IMR-90 (cell line): ENCODE results near the gene TLR3.

Source experiments
- CEBPB ChIP-seq: IDR thresholded peaks from 2 replicates; pipeline ENCODE4 v1.6.1; 2012; ENCODE audit warnings: low read depth, low read length, improper control_type of control experiment
- TF ChIP-seq, protein P1 (sequence below): conservative IDR thresholded peaks from 2 replicates; pipeline ENCODE4 v1.5.1; 2012; ENCODE audit warnings: mild to moderate bottlenecking, low read depth, low read length, improper control_type of control experiment
- TF ChIP-seq, protein P2 (sequence below): fragments of 150-350 bp; IDR thresholded peaks from 2 replicates; pipeline ENCODE4 v1.6.1; 2016; ENCODE audit warnings: low read depth, mild to moderate bottlenecking, low read length, moderate library complexity, borderline replicate concordance

DNA sequence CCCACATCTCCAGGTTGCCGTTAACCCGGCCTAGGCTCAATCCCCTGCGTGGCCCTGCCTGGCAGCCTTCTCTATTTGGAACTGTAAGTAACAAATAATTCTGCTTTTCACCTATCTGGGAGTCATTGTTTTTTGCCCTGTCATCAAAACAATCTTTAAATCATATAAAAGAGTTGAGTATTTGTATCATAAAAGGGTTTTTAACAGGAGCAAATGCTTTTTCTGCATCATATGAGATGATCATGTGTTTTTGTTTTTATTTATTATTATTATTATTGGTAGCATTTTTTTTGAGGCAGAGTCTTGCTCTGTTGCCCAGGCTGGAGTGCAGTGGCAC, 10.0 kb upstream of the TLR3 start:
- TF ChIP-seq, protein P1, sequence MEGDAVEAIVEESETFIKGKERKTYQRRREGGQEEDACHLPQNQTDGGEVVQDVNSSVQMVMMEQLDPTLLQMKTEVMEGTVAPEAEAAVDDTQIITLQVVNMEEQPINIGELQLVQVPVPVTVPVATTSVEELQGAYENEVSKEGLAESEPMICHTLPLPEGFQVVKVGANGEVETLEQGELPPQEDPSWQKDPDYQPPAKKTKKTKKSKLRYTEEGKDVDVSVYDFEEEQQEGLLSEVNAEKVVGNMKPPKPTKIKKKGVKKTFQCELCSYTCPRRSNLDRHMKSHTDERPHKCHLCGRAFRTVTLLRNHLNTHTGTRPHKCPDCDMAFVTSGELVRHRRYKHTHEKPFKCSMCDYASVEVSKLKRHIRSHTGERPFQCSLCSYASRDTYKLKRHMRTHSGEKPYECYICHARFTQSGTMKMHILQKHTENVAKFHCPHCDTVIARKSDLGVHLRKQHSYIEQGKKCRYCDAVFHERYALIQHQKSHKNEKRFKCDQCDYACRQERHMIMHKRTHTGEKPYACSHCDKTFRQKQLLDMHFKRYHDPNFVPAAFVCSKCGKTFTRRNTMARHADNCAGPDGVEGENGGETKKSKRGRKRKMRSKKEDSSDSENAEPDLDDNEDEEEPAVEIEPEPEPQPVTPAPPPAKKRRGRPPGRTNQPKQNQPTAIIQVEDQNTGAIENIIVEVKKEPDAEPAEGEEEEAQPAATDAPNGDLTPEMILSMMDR, result no peak
- TF ChIP-seq, protein P2, sequence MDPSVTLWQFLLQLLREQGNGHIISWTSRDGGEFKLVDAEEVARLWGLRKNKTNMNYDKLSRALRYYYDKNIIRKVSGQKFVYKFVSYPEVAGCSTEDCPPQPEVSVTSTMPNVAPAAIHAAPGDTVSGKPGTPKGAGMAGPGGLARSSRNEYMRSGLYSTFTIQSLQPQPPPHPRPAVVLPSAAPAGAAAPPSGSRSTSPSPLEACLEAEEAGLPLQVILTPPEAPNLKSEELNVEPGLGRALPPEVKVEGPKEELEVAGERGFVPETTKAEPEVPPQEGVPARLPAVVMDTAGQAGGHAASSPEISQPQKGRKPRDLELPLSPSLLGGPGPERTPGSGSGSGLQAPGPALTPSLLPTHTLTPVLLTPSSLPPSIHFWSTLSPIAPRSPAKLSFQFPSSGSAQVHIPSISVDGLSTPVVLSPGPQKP, result no peak
- no peak for TF ChIP-seq CEBPB
